NCI-H82 (cell line): ENCODE measurements around the gene NR1I3.
A peak's percentile ranks its signal among the peaks of the same experiment; 100 is the strongest.
"Not testable (repeated sequence)": the region's sequence is repeated elsewhere in the genome, so short reads cannot be mapped to it uniquely, and the experiment has no call there.

Experiments
- DNase-seq: peaks from one replicate; lab custom pipeline; 2025; lab: John Stamatoyannopoulos, UW

NR1I3 gene

GRCh38 chr1:161250100-161250499 lies 12.1 kb upstream of the NR1I3 start:
- not testable (repeated sequence) for DNase-seq

- DNase-seq = no peak
These were observed 6.9 kb upstream of the NR1I3 start for GRCh38 chr1:161244888-161245287.

- DNase-seq = no peak
These were observed 4.3 kb upstream of the NR1I3 start for GRCh38 chr1:161242313-161242712.

GRCh38 chr1:161241682-161242081 lies 3.7 kb upstream of the NR1I3 start:
- no peak for DNase-seq

- no peak for DNase-seq
These were observed 1.8 kb downstream of the NR1I3 start for GRCh38 chr1:161235957-161236775.

- no peak for DNase-seq
These were observed 4.9 kb downstream of the NR1I3 start for GRCh38 chr1:161233102-161233501.

- DNase-seq = no peak
These were observed 7.2 kb downstream of the NR1I3 start for GRCh38 chr1:161230762-161231161.

- DNase-seq = peak; percentile 53
These were observed 8.1 kb downstream of the NR1I3 start for GRCh38 chr1:161229896-161230295.

- DNase-seq = no peak
These were observed 10.0 kb downstream of the NR1I3 start for GRCh38 chr1:161228032-161228431.

- peak; percentile 95 for DNase-seq
These were observed 10.7 kb downstream of the NR1I3 start for GRCh38 chr1:161227196-161227871.

GRCh38 chr1:161226759-161227158 lies 11.2 kb downstream of the NR1I3 start:
- DNase-seq = peak; percentile 70

- peak; percentile 70 for DNase-seq
These were observed 11.7 kb downstream of the NR1I3 start for GRCh38 chr1:161226320-161226711.

- DNase-seq = peak; percentile 100
These were observed 12.3 kb downstream of the NR1I3 start, which contains the start of gene TOMM40L for GRCh38 chr1:161225534-161226319. Gene TOMM40L (plus strand): TSS chr1:161226060. CDS start chr1:161226490, 430 bp downstream.

- no peak for DNase-seq
These were observed 12.8 kb downstream of the NR1I3 start for GRCh38 chr1:161225178-161225533.

- DNase-seq = not testable (repeated sequence)
These were observed 13.3 kb downstream of the NR1I3 start for GRCh38 chr1:161224695-161225087.

GRCh38 chr1:161223805-161224694 lies 14.0 kb downstream of the NR1I3 start:
- no peak for DNase-seq

- DNase-seq = no peak
These were observed 15.6 kb downstream of the NR1I3 start for GRCh38 chr1:161222175-161223019.

- no peak for DNase-seq
These were observed 18.0 kb downstream of the NR1I3 start for GRCh38 chr1:161220002-161220401.

- no peak for DNase-seq
These were observed 18.7 kb downstream of the NR1I3 start for GRCh38 chr1:161219078-161219892.
